Measurements from ENCODE around the gene APOE. TPM values are rescaled to one million over a fixed set of nuclear protein-coding genes. Genes with fewer than 3 reads are reported as not detected.
A peak's percentile ranks its signal among the peaks of the same experiment; 100 is the strongest.
"Not testable (repeated sequence)": the region's sequence is repeated elsewhere in the genome, so short reads cannot be mapped to it uniquely, and the experiment has no call there.

APOE gene
- polyA plus RNA-seq, 6 donors from 2014 or later = not detected

GRCh38 chr19:44875666-44876451 lies 29.7 kb upstream of the APOE start:
- Mint-ChIP-seq H3K27ac (peak overlapping the region in 1 of 6 donors; percentile 6), H3K36me3 (no peaks in the 10 kb centered on the region), H3K27me3 (peaks cover 0 to 10% (median 8%) of the 10 kb centered on the region in 3 donors), H3K4me1 (peaks cover 0 to 5% (median 2%) of the 10 kb centered on the region in 3 donors), H3K4me3 (peak overlapping the region in 2 of 8 donors; percentile 53 to 61), H3K9me3 (no peaks in the 10 kb centered on the region)
- DNase-seq = no peak
- ATAC-seq (ENCODE audit: low read depth in 2 of 2) = no peak

DNA sequence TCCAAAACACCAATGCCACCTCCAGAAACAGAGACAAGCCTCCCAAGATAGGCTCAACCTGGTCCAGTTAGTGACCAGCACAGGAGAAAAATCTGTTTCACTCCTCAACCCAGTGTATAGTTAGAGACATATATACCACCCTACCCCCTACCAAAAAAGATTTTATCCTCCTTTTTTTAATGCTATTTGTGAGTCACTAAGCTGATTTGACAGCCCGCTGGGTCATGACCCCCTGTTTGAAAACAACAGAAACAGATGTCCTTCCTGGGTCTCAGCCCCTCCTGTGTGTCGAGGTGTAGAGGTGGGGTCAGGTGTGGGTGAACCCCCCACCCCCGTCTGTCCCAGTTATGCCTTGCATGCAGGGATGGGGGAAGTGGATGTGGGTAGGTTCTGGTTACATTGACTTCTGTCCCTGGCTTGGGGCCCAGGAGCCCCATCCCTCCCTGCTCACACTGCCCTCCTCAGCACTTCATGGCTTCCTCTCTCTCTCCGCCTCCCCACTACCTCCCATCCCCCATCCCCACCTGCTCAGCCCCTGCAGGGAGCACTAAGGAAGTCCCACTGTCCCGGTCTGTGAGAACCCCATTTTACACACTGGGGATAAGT lies 28.6 kb upstream of the APOE start:
- Mint-ChIP-seq H3K27me3 (peaks cover 0 to 13% (median 8%) of the 10 kb centered on the region in 3 donors), H3K4me3 (peak overlapping the region in 1 of 8 donors; percentile 48), H3K9me3 (no peaks in the 10 kb centered on the region), H3K36me3 (no peaks in the 10 kb centered on the region), H3K4me1 (peaks cover 0 to 5% (median 2%) of the 10 kb centered on the region in 3 donors), H3K27ac (peak overlapping the region in 2 of 6 donors; percentile 77 to 82)
- no peak for DNase-seq
- ATAC-seq (ENCODE audit: low read depth in 2 of 2) = no peak

- H3K27ac Mint-ChIP-seq = peak overlapping the region in 1 of 6 donors; percentile 59
- no peaks in the 10 kb centered on the region for H3K36me3 Mint-ChIP-seq
These were observed 27.3 kb upstream of the APOE start for GRCh38 chr19:44878120-44878865.

DNA sequence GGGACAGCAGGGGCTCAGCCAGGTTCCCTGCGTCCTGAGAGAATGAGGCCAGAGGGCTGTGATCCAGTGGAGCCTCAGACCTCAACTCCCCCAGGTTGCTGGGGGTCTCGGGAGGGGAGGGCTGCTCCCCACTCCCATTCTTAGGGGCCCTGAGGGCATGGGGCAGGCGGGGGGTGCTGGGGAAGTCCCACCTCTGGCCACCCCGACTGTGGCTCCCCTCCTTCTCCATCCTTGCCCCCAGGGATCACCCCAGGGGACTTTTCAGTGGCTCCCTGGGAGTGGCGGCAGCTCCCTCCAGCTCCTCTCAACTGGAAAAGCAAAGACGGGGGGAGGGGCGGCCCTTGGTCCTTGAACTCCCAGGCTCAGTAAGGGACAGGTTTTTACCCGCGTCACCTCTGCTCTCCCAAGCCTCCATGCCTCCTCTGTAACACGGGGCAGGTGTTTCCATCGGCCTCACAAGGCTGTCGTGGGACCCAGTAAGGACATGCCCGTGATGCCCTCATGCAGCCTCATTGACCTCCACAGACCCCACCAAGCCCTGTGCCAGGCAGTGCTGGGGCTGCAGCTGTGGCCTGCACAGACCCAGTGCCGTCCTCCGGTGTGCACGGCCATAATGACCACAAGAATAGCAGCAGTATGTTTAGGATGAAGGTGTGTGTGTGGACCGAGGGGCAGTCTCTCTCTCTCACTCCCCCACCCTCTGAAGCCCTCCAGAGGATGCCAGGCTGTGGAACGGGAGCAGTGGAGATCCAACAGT lies 26.1 kb upstream of the APOE start:
- Mint-ChIP-seq H3K27ac (no peak overlapping the region), H3K36me3 (no peaks in the 10 kb centered on the region), H3K4me3 (no peak overlapping the region), H3K27me3 (peaks cover 0 to 17% (median 8%) of the 10 kb centered on the region in 3 donors), H3K9me3 (no peaks in the 10 kb centered on the region), H3K4me1 (peaks cover 0 to 5% (median 2%) of the 10 kb centered on the region in 3 donors)
- no peak for ATAC-seq (ENCODE audit: low read depth in 2 of 2)
- no peak for DNase-seq

More at GRCh38 chr19:44878120-44878865, 27.3 kb upstream of the APOE start:
- H3K4me1 Mint-ChIP-seq = peaks cover 0 to 5% (median 2%) of the 10 kb centered on the region in 3 donors
- ATAC-seq (ENCODE audit: low read depth in 2 of 2) (no peak), DNase-seq (no peak)
- H3K27me3 Mint-ChIP-seq = peaks cover 0 to 17% (median 8%) of the 10 kb centered on the region in 3 donors
- no peaks in the 10 kb centered on the region for H3K9me3 Mint-ChIP-seq
- no peak overlapping the region for H3K4me3 Mint-ChIP-seq

DNA sequence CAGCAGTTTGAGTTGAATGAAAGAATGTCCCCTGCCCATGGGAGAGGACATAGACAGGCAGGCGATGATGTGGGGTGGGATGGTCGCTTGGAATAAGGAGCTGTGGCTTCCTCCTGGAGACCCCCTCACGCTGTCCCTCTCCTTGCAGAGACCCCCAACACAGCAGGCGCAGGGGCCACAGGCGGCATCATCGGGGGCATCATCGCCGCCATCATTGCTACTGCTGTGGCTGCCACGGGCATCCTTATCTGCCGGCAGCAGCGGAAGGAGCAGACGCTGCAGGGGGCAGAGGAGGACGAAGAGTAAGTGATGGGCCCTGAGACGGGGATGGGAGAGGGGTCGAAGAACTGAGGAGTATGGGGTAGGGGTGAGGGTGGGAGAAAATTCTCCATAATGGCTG lies 23.5 kb upstream of the APOE start:
- peaks cover 0 to 17% (median 8%) of the 10 kb centered on the region in 3 donors for H3K27me3 Mint-ChIP-seq
- H3K36me3 Mint-ChIP-seq = no peaks in the 10 kb centered on the region
- DNase-seq (no peak), ATAC-seq (ENCODE audit: low read depth in 2 of 2) (no peak)
- H3K27ac Mint-ChIP-seq = no peak overlapping the region
- no peaks in the 10 kb centered on the region for H3K9me3 Mint-ChIP-seq
- peaks cover 0 to 4% (median 2%) of the 10 kb centered on the region in 3 donors for H3K4me1 Mint-ChIP-seq
- H3K4me3 Mint-ChIP-seq = no peak overlapping the region

DNA sequence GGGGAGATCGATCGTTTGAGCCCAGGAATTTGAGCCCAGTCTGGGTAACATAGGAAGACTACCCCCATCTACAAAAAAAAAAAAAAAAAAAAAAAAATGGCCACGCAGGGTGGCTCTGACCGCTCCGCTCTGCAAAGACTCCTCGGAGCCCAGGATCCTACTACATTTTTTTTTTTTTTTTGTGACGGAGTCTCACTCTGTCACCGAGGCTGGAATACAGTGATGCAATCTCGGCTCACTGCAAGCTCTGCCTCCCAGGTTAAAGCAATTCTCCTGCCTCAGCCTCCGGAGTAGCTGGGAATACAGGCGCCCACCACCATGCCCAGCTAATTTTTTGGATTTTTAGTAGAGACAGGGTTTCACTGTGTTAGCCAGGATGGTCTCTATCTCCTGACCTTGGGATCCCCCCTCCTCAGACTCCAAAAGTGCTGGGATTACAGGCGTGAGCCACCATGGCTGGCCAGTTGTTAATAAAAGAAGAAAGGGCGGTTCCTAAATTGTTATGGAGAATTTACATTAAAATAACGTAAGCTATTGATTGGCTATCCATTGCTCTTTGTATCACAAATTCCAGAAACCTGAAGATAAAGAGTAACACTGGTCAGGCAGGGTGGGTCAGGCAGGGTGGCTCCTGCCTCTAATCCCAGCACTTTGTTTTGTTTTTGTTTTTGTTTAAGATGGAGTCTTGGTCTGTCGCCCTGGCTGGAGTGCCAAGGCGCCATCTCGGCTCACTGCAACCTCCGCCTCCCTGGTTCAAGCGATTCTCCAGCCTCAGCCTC lies 22.8 kb upstream of the APOE start:
- not testable (repeated sequence) for H3K4me3 Mint-ChIP-seq; H3K9me3 Mint-ChIP-seq; DNase-seq; H3K36me3 Mint-ChIP-seq; ATAC-seq (ENCODE audit: low read depth in 2 of 2); H3K4me1 Mint-ChIP-seq; H3K27ac Mint-ChIP-seq
- H3K27me3 Mint-ChIP-seq = peaks cover 0 to 17% (median 8%) of the 10 kb centered on the region in 3 donors

GRCh38 chr19:44883922-44884321 lies 21.7 kb upstream of the APOE start:
- H3K36me3 Mint-ChIP-seq = no peaks in the 10 kb centered on the region

GRCh38 chr19:44884566-44884965 lies 21.0 kb upstream of the APOE start:
- ATAC-seq (ENCODE audit: low read depth in 2 of 2) (no peak), DNase-seq (no peak)
- Mint-ChIP-seq H3K27me3 (peaks cover 0 to 11% (median 6%) of the 10 kb centered on the region in 3 donors), H3K4me1 (peaks cover 0 to 9% (median 3%) of the 10 kb centered on the region in 3 donors), H3K36me3 (no peaks in the 10 kb centered on the region), H3K4me3 (no peak overlapping the region), H3K27ac (no peak overlapping the region), H3K9me3 (peaks cover 0 to 4% (median 0%) of the 10 kb centered on the region in 7 donors)

More at GRCh38 chr19:44883922-44884321, 21.7 kb upstream of the APOE start:
- Mint-ChIP-seq H3K27me3 (peaks cover 0 to 13% (median 8%) of the 10 kb centered on the region in 3 donors), H3K27ac (no peak overlapping the region), H3K4me3 (no peak overlapping the region), H3K4me1 (peaks cover 0 to 4% (median under 1%) of the 10 kb centered on the region in 3 donors), H3K9me3 (peaks cover 0 to under 1% (median 0%) of the 10 kb centered on the region in 7 donors)
- DNase-seq (no peak), ATAC-seq (ENCODE audit: low read depth in 2 of 2) (no peak)

- peaks cover 0 to 7% (median 0%) of the 10 kb centered on the region in 3 donors for H3K27me3 Mint-ChIP-seq
- ATAC-seq (ENCODE audit: low read depth in 2 of 2) (no peak), DNase-seq (no peak)
- H3K4me3 Mint-ChIP-seq = no peak overlapping the region
- H3K27ac Mint-ChIP-seq = no peak overlapping the region
- H3K9me3 Mint-ChIP-seq = peaks cover 0 to 4% (median 0%) of the 10 kb centered on the region in 7 donors
- H3K4me1 Mint-ChIP-seq = peaks cover 5 to 16% (median 14%) of the 10 kb centered on the region in 3 donors
- no peaks in the 10 kb centered on the region for H3K36me3 Mint-ChIP-seq
These were observed 19.5 kb upstream of the APOE start for GRCh38 chr19:44886141-44886540.

DNA sequence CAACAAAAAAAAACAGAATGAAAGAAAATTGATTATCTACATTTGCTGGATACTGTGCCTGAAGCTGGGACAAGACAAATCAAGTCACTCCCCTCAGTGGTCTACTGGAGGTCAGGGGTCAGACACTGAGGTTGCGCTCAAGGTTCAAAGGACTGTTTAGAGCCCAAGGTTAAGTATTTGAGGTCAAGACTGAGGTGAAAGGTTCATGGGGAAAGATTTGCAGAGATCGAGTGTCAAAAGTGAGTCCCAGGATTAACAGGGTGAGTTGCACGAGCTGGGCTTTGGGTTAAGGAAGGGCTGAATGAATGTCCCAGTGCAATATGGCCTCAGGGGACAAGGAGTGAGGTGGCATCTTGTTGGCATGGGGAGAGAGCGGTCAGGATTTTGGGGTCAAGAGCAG lies 17.9 kb upstream of the APOE start:
- no peaks in the 10 kb centered on the region for H3K36me3 Mint-ChIP-seq
- no peak overlapping the region for H3K27ac Mint-ChIP-seq
- no peak for DNase-seq
- peak overlapping the region in 4 of 8 donors; percentile 13 to 77 (median 29) for H3K4me3 Mint-ChIP-seq
- H3K9me3 Mint-ChIP-seq = peaks cover 0 to 4% (median 0%) of the 10 kb centered on the region in 7 donors
- no peaks in the 10 kb centered on the region for H3K27me3 Mint-ChIP-seq
- ATAC-seq (ENCODE audit: low read depth in 2 of 2) = no peak
- peaks cover 16 to 28% (median 25%) of the 10 kb centered on the region in 3 donors for H3K4me1 Mint-ChIP-seq

- DNase-seq; H3K27me3 Mint-ChIP-seq; ATAC-seq (ENCODE audit: low read depth in 2 of 2); H3K9me3 Mint-ChIP-seq; H3K36me3 Mint-ChIP-seq: not testable (repeated sequence)
- Mint-ChIP-seq H3K27ac (peak overlapping the region in 1 of 6 donors; percentile 43), H3K4me1 (peaks cover 23 to 34% (median 31%) of the 10 kb centered on the region in 3 donors), H3K4me3 (peak overlapping the region in 5 of 8 donors; percentile 54 to 77 (median 69))
These were observed 17.3 kb upstream of the APOE start for GRCh38 chr19:44888335-44888734.

DNA sequence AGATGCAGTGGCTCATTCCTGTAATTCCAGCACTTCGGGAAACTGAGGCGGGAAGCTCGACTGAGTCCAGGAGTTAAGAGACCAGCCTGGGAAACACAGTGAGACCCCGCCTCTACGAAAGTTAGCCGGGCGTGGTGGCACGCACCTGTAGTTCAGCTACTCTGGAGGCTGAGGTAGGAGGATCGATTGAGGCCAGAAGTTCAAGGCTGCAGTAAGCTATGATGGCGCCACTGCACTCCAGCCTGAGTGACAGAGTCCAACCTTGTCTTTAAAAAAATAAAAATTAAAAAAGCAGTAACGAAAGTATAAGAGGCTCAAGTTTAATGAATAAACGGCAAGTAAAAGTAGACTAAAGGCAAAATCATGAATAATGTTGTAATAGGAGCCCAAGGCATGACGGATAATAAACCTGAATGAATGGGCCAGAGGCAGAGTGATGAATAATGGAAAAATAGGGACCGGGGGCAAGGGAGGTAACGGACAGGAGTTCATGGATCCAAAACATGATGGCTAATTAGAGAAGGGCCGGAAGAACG lies 15.7 kb upstream of the APOE start:
- peaks cover 0 to 4% (median 0%) of the 10 kb centered on the region in 7 donors for H3K9me3 Mint-ChIP-seq
- ATAC-seq (ENCODE audit: low read depth in 2 of 2) (no peak), DNase-seq (no peak)
- peaks cover 0 to 5% of the 10 kb centered on the region in 2 donors for H3K36me3 Mint-ChIP-seq
- H3K27me3 Mint-ChIP-seq = no peaks in the 10 kb centered on the region
- H3K4me3 Mint-ChIP-seq = peak overlapping the region; percentile 75 to 95 (median 89)
- H3K27ac Mint-ChIP-seq = peak overlapping the region; percentile 82 to 95 (median 86)
- peaks cover 29 to 36% (median 35%) of the 10 kb centered on the region in 3 donors for H3K4me1 Mint-ChIP-seq
